Measurements from ENCODE around the gene SMO.
"Not testable (repeated sequence)": the region's sequence is repeated elsewhere in the genome, so short reads cannot be mapped to it uniquely, and the experiment has no call there.

GRCh38 chr7:129216821-129217416 lies 28.5 kb downstream of the SMO start:
- not testable (repeated sequence) for TF ChIP-seq FOXM1 (IDR thresholded peaks at IDR 0.05; ENCODE audit: borderline replicate concordance); FOXA1 (IDR thresholded peaks at IDR 0.05); FOXK2 (IDR thresholded peaks at IDR 0.05); SP1 (IDR thresholded peaks at IDR 0.05); ELF4 (IDR thresholded peaks at IDR 0.05); HDGF (IDR thresholded peaks at IDR 0.05; ENCODE audit: borderline replicate concordance); BHLHE40 (IDR thresholded peaks at IDR 0.05; ENCODE audit: borderline replicate concordance); ZNF384 (IDR thresholded peaks at IDR 0.05); NFRKB (IDR thresholded peaks at IDR 0.05); PKNOX1 (IDR thresholded peaks at IDR 0.05)

Measured in HEK293T (cell line).